HG03139 (cell line): ENCODE data around the gene CLEC4G.
A peak's percentile ranks its signal among the peaks of the same experiment; 100 is the strongest.

Source experiments
- ATAC-seq: cut with Tn5 transposase; IDR thresholded peaks from one replicate; pipeline ENCODE4 v1.9.1; 2021; ENCODE audit not compliant: unreplicated experiment

CLEC4G gene

DNA sequence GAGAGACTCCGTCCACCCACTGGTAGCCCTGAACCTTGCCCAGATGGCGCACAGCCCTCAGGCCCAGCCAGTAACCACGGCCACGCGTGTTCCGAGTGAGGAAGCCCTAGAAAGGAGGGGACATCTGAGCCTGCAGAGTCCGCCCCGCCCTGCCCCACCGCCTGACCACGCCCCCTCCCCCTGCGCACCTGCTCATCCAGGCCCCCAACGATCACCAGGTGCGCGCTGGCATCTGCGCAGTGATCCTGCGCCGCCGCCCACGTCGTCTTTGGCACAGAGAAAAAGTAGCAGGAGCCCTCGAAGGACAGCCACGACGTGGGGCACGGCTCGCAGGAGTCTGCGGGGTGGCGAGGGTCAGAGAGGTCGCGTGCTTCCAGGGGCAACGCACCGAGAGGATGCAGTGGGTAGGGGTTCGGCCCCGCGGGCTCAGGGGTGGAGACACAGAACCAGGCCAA, 2.1 kb downstream of the CLEC4G start:
- ATAC-seq: no peak

DNA sequence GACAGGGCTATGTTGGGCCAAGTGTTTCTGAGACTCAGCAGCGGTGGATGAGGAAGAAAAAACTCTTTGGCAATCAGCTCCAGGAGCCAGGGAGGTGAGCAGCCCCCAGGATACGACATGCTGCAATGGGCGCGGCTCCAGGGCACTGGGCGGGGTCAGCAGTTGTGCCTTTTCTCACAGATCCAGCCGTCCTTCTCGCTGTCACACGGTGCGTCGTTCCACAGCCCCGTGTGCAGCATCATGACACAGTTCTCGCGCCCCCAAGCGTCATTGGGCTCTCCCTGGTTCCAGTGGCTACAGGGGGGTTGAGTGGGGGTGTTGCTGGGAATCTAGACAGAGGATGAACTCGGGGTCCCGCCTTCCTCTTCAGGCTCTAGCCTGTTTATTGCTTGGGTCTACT, 2.7 kb downstream of the CLEC4G start:
- no peak for ATAC-seq

DNA sequence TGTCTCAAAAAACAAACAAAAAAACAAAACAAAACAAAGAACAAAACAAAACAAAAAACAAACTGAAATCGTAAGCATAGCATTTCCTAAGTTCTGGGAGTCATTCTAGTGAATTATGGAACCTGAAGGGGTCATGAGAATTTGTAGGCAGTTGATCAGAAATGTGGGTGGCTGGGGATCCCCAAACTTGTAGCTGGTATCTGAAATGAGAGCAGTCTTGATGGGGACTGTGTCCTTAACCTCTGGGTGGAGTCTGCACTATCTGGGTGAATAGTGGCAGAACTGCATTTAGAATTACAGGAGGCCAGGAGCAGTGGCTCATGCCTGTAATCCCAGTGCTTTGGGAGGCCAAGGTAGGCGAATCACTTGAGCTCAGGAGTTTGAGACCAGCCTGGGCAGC, 6.1 kb downstream of the CLEC4G start:
- no peak for ATAC-seq

DNA sequence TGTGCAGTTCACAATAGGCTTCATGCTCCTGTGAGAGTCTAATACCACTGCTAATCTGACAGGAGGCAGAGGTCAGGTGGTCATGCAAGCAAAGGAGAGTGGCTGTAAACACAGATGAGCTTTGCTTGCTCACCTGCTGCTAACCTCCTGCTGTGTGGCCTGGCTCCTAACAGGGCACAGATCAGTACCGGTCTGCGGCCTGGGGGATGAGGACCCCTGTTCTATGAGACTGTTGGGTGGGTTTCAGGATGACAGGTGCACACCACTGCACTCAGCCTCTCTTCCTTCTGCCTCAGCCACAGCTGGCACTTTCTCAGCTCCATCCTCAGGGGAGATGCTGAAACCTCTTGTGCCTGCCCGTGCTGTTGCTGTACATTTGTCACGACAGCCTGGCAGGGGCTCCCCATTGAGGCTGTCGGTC, 9.7 kb downstream of the CLEC4G start:
- no peak for ATAC-seq

DNA sequence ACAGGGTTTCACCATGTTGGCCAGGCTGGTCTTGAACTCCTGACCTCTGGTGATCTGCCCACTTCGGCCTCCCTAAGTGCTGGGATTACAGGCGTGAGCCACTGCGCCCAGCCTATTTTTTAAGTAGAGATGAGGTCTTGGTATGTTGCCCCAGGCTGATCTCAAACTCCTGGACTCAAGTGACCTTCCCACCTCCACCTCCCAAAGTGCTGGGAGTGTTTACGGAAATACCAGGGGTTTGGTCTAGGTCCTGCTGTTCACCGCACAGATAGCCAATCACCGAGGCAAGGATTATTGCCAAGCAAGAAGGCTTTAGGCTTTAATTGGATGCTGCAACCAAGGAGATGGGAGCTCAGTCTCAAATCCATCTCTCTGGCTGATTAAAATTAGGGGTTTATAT, 11.6 kb downstream of the CLEC4G start:
- no peak for ATAC-seq

DNA sequence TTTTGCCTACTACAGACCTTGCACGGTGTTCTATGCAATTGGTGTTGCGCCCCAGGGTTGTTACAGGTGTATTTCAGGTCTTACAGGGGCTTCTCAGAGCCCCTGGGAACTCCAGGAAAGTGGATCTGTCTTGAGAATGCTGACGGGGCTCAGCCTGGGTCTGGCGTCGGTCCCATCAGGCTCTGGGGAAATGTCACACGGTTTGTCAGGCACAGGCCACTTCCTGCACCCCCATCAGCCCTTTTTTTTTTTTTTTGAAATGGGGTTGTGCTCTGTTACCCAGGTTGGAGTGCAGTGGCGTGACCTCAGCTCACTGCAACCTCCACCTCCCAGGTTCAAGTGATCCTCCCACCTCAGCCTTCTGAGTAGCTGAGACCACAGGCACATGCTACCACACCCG, 13.2 kb downstream of the CLEC4G start:
- no peak for ATAC-seq

DNA sequence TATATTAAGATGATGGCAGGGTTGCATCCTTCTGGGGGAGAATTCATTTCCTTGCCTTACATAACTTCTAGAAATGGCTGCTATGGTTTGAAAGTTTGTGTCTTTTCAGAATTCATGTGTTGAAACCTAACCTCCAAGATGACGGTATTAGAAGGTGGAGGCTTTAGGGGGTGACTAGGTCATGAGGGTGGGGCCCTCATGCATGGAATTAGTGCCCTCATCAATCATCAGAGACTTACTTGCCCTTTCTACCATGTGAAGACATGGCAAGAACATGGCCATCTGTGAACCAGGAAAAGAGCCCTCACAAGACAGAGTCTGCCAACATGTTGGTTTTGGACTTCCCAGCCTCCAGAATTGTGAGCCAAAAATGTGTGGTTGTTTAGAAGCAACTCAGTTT, 15.1 kb downstream of the CLEC4G start:
- no peak for ATAC-seq

DNA sequence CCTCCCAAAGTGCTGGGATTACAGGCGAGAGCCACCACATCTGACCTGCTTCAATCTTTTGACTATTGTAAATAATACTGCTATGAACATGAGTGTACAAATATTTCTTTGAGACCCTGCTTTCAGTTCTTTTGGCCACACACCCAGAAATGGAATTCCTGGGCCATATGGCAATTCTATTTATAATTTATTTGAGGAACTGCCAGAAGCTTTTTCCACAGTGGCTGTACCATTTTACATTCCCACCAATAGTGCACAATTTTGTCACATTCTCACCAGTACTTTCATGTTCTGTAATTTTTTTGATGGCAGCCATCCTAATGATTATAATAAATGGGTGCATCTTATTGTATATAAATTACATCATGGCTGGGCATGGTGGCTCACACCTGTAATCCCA, 16.2 kb downstream of the CLEC4G start:
- no peak for ATAC-seq

DNA sequence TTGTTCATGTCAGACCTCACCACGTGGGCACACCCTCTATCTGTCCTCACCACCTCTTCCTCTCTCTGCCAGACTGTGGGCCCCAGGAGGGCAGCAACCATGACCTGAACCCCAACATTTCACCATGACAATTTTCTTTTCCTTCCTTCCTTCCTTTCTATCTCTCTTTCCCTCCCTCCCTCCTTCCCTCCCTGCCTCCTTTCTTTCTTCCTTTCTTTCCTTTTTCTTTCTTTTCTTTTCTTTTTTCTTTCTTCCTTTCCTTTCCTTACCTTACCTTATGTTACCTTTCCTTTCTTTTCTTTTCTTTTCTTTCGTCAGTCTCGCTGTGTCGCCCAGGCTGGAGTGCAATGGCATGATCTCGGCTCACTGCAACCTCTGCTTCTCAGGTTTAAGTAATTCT, 21.3 kb downstream of the CLEC4G start:
- no peak for ATAC-seq

DNA sequence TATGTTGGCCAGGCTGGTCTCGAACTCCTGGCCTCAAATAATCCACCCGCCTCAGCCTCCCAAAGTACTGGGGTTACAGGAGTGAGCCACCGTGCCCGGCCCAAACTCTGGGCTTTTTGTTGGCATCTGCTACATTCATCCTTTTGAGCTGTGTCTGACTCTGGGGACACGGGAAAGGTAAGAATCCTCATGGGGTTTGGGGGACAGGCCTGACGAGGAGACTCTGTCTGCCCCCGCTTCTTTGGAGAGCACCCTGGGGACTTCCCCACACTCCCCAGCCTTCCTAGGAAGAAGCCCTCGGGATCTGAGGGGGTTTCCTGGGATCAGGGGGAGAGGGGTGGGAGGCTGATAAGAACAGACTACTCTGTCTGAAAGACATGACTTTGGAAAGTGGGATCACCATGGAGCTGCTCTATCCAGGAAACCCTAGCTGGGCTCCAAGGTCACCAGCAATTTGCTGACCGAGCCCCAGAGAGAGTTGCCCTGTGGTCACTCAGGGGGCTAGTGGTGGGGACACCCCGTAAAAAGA, 21.9 kb downstream of the CLEC4G start:
- ATAC-seq: no peak

DNA sequence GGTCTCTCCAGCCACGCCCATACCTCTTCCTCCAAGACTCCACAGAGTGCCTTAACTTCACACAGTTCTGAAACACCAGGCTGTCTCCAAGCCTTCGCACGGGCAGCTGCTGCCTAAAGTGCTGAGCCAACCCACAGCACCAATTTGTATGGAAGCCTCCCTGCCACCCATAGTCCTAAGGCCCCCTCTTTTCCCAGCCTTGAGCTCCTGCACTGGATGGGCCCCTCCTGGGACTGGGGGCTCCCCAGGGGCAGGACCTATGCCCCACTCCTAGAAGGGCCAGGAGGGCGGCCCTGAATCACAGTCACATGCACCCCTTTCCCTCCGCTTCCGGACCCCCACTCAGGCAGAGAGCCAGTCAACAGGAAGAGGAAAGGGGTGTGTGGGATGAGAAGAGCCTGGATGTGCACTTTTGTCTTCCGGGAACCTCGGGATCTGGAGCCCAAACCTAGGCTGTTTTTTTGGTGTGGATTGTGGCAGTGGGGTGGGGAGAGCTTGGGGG, 24.9 kb downstream of the CLEC4G start:
- ATAC-seq: no peak

DNA sequence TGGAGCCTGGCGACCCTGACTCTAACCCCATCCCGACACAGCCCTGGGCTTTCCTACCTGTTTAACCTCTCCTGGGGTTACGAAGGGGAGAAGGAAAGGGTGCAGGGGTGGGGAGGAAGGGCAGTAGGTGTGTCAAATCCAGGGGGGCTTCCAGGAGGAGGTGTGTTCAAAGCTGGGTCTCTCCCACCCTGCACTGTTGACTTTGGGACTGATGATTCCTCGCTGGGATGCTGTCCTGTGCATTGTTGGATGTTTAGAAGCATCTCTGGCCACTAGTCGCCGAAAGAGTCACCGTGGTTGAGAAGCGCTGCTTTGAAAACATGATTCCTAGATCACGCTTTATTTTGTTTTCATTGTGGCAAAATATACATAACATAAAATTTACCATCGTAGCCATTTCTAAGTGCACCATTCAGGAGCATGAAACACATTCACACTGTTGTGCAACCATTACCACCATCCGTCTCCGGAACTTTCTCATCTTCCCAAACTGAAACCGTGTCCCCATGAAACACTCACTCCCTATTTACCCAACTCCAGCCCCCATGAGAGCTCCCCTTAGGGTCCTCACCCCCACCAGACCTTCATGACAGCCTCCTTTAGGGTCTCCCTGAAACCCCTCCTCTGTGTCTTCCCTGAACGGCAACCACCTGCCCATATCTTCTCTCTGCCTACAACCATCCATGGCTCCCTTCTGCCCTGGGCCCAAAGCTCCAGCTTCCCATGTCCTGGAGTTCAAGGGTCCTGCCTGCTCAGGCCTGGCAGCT, 25.5 kb downstream of the CLEC4G start:
- ATAC-seq: no peak

DNA sequence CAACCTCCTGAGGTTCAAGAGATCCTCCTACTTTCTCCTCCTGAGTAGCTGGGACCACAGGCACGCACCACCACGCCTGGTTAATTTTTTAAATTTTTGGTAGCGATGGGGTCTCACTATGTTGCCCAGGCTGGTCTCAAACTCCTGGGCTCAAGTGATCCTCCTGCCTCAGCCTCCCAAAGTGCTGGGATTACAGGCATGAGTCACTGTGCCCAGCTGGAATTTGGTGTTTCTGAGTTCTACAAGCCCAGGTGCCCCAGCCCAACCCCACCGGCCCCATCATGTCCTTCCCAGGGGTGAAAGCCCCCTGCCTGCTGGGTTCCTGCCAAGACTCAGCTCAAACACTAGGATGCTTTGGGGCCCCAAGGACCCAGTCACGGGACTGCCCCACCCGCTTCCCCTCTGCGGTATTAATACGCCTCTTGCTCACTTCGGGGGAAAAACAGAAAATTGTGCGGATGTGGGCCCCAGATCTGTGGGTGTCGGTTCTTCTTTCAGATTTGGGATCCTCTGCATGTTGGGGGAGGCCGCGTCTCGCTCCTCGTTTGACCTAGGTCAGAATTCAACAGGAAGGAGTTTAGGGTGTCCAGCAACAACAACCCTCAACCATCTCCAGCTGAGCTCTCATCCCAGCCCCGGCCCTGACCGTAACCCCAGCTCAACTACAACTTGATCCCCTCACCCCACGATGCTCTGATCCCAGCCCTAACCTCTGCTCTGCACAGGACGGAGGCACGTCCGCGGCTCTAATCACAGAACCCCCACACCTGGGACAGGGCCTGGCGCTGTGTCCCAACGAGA, 26.3 kb downstream of the CLEC4G start:
- peak; percentile 38 for ATAC-seq

DNA sequence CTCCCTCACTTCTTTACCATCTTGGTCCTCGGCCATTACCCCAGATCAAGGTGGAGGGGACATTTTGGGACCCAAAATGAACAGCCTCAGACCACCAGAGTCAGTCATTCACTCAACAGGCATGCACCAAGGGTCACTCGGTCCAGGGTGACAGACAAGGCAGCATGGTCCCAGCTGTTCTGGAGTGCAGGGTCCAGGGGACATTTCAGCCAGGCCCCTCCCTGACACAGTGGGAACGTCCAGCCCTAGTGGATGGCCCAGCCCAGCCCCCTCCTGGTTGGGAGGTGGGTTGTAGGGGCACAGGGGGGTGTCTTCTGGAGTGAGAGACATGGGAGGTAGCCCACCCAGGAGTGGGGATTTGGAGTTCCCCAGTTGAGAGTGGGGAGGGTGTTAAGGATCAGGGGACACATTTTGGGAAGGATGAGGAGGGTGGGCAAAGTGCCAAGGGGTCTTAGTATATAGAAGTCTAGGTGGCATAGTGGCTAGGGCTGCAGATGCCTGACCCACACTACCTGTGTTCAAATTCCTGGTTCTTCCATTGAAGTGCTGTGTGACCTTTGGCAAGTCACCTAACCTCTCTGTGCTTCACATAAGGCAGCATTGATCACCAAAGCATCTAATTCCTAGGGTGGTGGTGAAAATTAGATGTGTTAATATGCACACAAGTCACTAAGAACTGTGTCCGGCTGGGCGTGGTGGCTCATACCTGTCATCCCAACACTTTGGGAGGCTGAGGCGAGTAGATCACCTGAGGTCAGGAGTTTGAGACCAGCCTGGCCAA, 27.4 kb downstream of the CLEC4G start:
- no peak for ATAC-seq

DNA sequence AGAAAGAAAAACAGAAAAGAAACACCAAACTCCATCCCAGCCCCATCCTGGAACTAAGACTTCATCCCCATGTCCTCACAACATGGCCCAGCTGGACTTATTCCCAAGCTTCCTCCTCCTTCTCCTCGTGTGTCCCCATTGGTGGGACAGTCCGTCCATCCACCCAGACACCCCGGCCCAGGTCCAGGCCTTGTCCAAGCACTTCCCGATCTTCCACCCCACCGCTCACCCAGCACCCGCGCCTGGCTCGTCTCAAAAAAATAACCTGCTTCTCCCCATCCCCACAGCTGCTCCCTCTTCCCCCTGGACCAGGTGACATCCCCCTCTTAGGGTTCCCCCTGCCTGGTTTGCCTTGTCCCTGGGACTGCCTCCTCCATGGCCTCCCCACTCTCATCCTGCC, 28.6 kb downstream of the CLEC4G start:
- ATAC-seq: no peak

DNA sequence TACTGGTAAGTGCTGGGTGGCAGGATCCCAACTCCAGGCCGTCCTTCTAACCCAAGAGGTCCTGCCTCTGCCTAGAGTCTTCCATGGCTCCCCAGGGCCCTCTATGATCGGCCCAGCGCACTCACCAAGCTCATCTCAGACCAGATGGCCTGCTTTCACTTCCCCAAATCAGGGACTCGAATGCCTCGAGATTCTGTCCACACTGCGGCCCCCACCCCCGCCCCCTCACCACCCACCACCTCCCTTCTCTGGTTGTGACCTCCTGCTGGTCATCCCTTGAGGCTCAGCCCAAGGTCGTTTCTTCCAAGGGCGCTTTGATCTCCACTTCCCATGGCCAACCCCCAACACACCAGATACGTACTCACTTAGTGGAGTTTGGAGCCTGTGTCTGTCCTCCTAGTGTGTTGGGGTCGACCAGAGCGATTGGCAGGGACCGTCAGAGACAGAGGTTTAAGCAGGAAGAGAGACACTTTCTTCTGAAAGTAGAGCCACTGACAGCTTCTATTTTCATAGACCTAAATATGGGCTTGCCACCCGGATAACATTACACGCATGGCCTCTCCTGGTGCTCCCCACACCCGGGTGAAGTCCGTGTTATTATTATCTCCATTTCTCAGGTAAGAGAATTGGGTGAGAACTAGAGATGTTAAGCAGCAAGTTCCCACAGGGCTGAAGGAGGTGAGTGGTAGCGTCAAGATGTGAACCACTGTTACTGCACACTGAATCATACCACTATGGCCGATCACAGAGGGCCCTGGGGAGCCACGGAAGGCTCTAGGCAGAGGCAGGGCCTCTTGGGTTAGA, 30.1 kb downstream of the CLEC4G start, which contains the start of gene FCER2:
Gene FCER2 (minus strand): TSS at position 478 of the 804 bp plus-strand sequence. CDS start 2,371 bp downstream, outside the sequence.
- ATAC-seq: peak; percentile 37

DNA sequence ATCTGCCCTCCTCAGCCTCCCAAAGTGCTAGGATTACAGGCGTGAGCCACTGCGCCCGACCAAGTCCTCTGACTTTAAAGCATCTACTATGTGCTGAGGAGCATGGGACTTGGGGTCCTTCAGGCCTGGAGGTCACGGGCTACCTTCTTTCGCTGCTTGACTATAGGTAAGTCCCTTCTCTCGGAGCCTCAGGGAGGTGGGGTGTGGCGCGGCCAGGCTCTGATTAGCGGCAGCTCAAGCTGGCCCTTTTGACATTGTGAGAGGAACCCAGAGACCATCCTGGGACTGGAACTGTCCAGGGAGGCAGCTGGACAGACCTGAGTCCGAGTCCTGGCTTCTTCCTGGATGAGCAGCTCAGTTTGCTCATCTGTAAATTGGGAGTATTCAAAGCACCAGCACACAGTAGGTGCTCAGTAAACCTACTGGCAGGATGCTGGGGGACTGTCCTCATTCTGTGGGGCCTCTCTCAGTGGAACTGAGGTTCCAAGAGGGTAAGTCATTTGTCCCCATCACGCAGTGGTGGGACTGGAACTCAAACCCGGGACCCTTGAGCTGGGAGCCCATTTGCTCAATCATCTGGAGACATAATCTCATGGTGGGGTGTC, 30.8 kb downstream of the CLEC4G start:
- ATAC-seq: no peak

DNA sequence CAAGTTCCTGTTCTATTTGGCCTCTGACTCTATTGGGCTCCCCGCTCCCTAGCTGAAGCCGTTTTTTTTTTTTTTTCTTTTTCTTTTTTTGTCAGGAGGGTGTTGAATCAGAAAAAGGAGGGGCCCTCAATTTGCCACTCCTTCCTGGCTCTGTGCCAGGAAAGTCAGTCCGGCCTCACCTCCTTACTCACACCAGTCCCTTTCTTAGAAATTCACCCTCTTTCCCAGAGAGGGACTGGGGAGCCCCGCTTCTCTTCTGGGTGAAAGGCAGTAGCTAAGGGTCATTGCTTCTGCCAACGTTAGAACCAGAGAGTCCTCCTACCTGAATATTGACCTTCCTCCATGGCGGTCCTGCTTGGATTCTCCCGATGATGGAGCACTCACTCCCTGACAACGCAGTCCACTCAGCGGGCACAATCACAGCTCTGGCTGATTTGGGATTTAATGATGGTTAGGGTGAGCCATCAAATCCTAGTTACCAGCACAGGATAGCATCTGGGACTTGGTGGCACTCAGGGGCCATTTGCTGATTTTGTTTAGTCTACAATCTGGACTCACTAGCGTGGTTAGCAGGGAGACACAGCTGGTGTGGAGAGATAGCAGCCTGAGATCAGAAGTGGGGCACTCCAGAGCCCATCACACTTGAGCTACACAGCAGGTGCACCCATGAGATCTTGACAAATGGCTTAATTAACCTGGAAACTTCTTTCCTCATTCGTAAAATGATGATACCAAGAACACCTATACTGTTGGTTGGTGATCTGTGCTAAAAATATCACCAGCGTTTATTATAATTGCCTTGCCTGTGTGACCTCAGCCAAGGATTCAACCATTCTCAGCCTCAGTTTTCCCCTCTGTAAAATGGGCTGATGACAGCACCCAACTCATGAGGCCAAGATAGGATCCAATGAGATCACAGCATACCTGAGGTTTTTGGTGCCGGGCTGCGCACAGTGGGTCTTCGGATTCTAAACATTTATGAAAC, 32.2 kb downstream of the CLEC4G start:
- no peak for ATAC-seq

DNA sequence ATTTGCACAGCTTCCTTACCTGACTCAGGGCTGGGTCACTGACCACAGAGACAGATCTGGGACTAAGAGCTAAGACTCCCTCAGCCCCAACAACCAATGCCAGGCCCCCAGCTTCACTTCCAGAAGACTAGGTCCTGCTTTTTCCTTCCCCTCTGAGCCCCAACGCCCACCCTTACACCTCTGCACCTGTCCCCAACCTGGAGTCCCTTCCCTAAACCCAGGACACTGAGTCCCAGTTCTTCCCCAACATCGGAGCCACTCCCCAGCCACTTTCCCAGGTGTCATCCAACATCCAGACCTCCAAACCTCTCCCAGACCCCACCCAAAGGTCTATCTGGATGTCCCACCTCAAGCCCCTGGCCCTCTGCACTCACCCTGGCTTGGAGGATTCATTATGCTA, 32.9 kb downstream of the CLEC4G start:
- ATAC-seq: no peak
